Breast epithelium (tissue), 3 donors: ENCODE results near the gene FIGLA.

ENCODE experiments used
- CTCF ChIP-seq, 3 donors: fragments of 450-650 bp; IDR thresholded peaks; one replicate each; pipeline ENCODE4 v1.5.1; 2016 to 2017; ENCODE audit warnings: antibody characterized with exemption in 3 of 3, mild to moderate bottlenecking in 3 of 3, moderate library complexity in 3 of 3
- POLR2A ChIP-seq: fragments of 450-650 bp; IDR thresholded peaks from one replicate; pipeline ENCODE4 v1.6.1; 2016; ENCODE audit warnings: antibody characterized with exemption, mild to moderate bottlenecking, moderate library complexity
- POLR2AphosphoS5 ChIP-seq, 3 donors: sonication (generic); formaldehyde crosslinking; IDR thresholded peaks; one replicate each; pipeline ENCODE4 v1.6.1; 2017; ENCODE audit warnings: antibody characterized with exemption in 3 of 3

- TF ChIP-seq POLR2A, result no peak
- TF ChIP-seq CTCF (IDR thresholded peaks at IDR 0.05), result no peak
- no peak for TF ChIP-seq POLR2AphosphoS5 (IDR thresholded peaks at IDR 0.05)
Measured at GRCh38 chr2:70765507-70765906, 24.9 kb downstream of the FIGLA start.
